Esophagus squamous epithelium (tissue), 4 donors: ENCODE measurements around the gene SLC35F3.

Source experiments
- CTCF ChIP-seq, 6 experiments: fragments of 450-650 bp in 4 of 6; fragments of 200-600 bp in 2 of 6; sonication (generic) in 2 of 6; IDR thresholded peaks; one replicate each; pipeline ENCODE4 v1.5.1; 2016 to 2019; ENCODE audit warnings: antibody characterized with exemption in 6 of 6, mild to moderate bottlenecking in 4 of 6, moderate library complexity in 4 of 6
- POLR2A ChIP-seq, 4 donors: fragments of 450-650 bp; IDR thresholded peaks; one replicate each; pipeline ENCODE4 v1.6.1; 2017; ENCODE audit warnings: antibody characterized with exemption in 4 of 4, mild to moderate bottlenecking in 4 of 4, moderate library complexity in 3 of 4

GRCh38 chr1:234234199-234234598 is 329.7 kb downstream of the SLC35F3 start:
- TF ChIP-seq CTCF (IDR thresholded peaks at IDR 0.05), result no peak
- TF ChIP-seq POLR2A (IDR thresholded peaks at IDR 0.05), result no peak
